SW480 (cell line): Measurements from ENCODE around the gene KLHL6.
"Not testable (repeated sequence)": the region's sequence is repeated elsewhere in the genome, so short reads cannot be mapped to it uniquely, and the experiment has no call there.

Experiments
- DNase-seq: peaks from one replicate; pipeline ENCODE4 v3.0.0-alpha.2; 2016; ENCODE audit warnings: low spot score

The KLHL6 gene, protein sequence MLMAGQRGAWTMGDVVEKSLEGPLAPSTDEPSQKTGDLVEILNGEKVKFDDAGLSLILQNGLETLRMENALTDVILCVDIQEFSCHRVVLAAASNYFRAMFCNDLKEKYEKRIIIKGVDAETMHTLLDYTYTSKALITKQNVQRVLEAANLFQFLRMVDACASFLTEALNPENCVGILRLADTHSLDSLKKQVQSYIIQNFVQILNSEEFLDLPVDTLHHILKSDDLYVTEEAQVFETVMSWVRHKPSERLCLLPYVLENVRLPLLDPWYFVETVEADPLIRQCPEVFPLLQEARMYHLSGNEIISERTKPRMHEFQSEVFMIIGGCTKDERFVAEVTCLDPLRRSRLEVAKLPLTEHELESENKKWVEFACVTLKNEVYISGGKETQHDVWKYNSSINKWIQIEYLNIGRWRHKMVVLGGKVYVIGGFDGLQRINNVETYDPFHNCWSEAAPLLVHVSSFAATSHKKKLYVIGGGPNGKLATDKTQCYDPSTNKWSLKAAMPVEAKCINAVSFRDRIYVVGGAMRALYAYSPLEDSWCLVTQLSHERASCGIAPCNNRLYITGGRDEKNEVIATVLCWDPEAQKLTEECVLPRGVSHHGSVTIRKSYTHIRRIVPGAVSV

DNA sequence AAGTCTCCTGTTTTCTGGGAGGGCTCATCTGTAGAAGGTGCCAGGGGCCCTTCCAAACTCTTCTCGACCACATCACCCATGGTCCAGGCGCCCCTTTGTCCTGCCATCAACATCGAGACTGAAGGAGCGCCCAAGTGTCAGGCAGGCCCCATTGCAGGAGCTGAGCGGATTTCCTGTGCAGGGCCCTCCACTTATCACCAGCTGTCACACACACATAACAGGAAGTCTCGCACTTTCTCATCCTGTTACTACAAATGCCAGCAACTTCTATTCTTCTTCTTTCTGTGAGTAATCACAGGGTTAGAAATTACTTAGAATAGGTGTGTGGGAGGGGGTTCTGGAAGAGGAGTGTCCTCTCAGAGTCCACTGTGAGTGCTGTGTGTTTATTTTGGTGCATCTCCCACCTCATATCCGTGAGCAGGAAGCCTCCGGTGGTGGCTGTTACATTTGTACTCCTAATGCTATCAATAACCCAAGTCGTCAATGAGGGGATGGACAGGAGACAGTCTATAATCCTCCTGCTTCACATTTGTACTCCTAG is at the start of gene KLHL6:
Gene KLHL6 (minus strand): TSS at position 166 of the 541 bp plus-strand sequence. CDS start 53 bp downstream, at position 113.
- no peak for DNase-seq

DNA sequence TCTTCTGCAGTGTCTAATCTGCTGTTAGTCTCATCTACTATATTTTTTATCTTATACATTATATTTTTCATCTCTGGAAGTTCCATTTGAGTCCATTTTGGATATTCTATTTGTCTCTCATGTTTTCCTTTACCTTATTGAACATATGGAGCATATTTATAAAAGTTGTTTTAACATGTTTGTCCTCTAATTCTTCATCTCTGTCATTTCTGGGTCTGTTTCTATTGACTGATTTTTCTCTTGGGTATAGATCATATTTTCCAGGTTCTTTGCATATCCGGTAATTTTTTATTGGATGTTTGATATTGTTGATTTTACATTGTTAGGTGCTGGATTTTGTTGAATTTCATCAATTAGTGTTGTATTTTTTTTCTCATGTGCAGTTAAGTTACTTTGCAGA is 42.5 kb upstream of the KLHL6 start:
- DNase-seq: no peak

DNA sequence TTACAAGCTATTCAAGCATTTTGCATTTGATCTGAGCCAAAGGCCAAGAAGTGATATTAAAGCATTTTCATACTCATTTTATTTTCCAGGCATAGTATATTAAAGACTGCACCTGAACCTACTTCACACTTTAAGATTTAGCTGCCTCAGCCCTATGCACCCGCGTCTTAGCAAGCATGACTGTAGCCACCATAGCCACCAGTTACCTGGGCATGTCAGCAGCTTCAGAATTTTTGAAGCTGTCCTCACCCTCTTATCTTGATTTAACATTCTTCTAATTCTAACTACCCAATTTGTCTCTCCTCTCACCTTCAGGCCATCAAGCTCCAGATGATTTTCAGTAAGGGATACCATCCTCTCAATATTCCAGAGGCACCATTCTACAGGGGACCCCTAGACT is 39.1 kb upstream of the KLHL6 start:
- no peak for DNase-seq

DNA sequence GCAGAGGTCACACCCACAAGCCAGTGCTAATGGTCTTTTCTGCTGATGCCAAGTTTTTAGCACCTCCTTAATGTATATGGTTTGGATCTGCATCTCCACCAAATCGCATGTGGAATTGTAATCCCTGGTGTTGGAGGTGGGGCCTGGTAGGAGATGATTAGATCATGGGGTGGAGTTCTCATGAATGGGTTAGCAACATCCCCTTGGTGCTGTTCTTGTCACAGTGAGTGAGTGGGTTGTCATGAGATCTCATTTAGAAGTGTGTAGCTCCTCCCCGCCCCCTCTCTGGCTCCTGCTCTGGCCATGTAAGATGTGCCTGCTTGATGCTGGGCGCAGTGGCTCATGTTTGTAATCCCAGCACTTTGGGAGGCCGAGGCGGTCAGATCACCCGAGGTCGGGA is 37.3 kb upstream of the KLHL6 start:
- DNase-seq: no peak

DNA sequence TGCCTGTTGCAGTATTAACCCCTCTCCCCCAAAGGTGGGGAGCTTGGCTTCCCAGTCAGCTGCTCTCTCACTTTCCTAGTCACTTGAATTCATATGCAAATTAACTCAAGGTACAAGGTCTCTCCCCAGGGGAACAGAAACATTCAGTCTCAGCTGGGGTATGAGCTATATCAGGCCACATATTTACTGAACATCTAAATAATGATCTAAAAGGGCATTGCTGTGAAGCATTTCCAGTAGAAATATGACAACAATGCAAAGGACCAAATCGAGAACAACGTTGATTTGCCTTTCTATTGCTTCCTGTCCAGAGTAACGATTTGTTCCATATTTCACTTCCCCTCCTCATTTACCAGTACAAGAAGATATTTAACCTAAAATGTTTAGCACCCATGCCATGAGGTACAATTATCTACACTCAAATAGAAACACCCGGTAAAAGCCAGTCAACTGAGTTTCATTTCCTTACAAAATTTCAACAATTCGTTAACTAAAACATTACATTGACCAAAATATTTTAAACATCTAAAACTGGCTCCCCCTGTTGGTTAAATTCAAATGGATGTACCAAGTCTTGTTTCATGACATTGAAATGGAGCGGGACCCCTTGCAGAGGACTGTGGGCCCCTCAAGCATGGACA is 36.5 kb upstream of the KLHL6 start:
- DNase-seq: no peak

DNA sequence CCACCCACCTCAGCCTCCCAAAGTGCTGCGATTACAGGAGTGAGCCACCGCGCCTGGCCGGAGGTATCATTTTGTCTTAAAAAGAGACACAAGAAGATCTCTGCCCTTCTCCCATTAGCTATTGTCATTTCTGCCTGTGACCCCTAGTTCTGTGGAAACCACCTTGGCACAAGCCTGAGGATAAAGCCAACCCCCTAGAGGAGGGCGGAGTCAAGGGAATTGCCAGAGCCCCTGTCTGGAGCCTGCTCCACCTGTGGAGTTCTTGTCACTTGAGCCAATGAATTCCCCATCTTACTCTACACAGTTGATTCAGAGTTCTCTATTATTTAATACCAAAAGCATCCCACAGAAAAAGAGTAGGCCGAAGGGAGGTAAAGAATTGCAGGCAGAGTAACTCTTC is 34.9 kb upstream of the KLHL6 start:
- no peak for DNase-seq

DNA sequence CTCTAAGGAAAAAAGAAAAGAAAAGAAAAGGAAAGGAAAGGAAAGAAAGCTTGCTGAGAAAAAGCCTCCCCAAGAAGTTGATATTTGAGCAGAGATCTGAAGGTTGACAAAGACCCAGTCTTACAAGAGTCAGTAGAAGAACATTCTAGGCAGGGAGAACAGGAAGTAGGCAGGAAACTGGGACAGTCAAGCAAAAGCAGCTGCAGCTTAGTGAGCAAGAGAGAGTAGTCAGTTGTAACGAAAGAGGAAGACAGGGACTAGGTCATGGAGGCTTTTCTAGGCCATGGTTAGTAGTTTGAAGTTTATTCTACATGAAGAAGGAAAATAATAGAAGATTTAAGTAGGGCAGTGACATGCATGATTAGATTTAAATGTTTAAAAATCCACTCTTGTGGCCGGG is 31.8 kb upstream of the KLHL6 start:
- no peak for DNase-seq

DNA sequence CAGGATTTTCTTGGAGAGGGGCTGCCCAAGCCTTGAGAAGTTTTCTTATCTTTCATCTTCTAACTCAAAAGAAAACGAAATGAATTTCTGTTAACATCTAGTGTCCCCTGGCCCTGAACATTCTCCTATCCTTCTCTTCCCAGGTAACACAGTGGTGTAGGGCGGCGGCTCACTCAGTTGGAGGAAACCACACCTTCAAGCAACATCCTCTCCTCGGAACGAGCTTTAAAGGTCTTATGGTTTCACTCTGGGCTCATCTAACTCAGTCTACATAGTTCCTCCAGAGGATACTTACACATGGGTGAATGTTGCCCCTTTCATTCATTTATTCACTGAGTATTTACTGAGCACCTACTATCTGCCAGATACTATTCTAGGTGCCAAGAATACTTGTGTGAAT is 31.0 kb upstream of the KLHL6 start:
- no peak for DNase-seq

DNA sequence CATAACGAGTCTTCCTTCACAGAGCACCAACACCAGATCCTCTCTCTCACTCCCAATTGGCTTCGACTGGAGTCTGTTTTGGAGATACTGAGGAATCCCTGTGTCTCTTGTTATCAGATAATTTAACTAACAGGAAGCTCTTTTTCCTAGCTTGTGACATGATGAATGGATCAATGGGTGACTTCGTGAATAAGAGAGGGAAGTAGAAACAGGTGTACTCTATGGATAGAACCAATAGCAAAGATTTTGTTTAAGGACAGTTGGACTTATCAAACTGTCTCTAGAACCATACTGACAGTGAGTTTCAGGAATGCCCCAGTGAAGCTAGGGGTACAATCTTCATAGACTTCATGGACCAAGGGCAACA is 29.4 kb upstream of the KLHL6 start:
- no peak for DNase-seq

DNA sequence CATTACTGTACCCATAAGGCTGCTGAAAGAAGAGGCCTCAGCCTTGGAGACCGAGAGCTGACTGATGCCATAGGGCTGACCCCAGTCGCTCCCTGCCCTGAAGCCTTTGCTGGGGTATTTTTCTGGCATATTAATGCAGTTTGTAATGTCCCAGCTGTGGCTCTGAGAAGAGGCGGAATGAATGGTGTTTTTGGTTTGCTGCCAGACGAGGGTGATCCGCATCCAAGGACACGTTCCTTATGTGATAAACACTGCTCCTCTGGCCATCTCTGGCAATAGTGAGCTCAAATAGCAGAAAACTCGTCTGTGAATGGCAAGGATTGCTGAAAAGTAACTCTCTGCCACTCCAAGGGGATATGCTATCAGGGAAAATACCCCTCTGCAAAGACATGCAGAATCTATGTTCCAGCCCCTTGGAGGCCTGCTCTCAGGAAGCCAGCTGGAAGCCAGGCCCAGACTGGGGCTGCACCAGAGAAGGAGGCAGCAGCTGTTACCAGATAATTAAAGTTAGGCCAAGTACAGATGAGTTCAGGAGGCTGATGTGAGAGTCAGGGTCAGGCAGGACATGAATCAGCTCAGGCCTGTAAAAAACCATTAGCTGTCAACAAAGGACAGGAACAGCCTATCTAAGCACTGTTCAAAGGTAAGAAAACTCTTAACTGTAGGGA is 28.9 kb upstream of the KLHL6 start:
- no peak for DNase-seq

DNA sequence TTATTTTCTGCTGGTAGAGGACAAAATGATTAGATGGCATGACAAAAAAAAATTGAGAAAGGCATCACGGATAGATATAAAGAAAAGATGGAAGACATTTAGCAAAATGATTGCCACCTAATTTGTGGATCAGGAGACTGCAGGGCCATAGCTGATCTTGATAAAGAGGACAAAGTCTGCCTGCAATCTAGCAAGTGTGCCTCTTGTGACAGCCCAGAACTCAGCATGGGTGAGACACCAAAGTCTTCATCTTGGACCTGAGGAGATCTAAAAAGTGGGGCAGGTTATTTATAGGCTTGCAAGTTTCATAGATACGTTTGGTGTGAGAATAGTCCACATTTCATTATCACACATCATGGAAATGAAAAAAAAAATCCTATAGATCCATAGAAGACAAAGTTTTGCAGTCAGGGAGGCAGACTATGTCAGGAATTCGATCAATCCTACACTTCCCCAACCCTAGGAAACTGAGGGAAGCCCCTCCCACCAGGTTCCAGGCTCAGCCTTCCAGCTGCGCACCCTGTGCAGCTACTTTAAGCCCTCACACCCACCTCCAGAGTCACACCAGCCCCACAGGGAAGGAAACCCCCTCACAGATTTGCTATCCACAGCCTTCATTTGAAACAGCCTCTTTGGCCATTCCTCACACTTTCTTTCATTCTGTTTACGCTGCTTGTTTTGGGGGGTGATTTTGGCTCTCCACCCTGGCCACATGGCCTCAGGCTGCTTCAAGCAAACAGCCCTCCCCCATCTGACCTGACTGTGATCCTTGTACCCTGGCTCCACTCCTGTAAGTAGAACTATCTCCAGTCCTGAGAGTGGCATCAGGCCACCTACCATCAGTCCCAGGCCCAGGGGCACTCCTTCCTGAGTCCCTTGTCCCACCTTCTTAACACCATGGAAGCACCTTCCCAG is 28.1 kb upstream of the KLHL6 start:
- DNase-seq: no peak

DNA sequence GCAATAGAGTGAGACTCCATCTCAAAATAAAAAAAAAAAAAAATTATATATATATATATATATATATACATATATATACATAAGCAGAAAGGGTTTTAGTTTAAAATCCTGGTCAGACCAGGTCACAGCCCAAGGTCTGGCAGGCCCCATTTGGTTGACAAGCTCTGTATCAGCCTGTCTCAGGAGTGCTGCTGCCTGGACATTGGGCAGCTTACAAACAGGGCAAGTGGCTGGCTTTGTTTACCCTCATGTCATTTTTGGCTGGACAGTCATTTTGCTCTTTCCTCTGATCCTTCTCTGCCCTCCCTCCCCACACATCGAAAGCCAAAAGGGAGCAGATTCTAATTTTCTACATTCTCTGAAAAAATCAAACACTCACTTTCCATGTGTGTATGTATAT is 26.7 kb upstream of the KLHL6 start:
- DNase-seq: no peak

DNA sequence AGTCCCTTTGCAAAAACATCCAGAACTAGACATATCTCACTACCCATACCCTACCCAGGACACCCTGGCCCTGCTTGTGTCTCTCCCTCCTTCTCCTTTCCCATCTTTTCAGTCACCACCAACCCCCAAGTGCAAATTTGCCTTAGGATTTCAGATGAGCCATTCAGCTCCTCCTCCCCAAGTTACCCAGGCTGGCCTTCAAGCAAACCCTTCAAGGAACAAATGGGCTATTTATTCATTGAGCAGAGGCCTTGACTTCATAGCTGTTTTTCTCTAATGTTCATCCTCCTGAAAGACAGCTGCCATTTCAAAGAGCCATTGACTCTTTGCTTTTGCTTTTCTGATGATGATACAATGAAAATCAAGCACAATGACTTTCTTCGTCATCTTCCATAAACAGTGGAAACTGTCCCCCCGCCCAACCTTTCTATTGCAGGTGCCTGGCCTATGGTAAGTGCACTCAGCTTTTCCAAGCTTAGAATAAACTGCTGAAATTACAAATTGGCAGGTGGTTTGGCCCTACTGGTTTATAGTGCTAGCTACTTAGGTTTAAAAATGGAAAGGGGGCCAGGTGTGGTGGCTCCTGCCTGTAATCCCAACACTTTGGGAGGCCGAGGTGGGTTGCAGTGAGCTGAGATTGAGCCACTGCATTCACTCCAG is 26.1 kb upstream of the KLHL6 start:
- no peak for DNase-seq

DNA sequence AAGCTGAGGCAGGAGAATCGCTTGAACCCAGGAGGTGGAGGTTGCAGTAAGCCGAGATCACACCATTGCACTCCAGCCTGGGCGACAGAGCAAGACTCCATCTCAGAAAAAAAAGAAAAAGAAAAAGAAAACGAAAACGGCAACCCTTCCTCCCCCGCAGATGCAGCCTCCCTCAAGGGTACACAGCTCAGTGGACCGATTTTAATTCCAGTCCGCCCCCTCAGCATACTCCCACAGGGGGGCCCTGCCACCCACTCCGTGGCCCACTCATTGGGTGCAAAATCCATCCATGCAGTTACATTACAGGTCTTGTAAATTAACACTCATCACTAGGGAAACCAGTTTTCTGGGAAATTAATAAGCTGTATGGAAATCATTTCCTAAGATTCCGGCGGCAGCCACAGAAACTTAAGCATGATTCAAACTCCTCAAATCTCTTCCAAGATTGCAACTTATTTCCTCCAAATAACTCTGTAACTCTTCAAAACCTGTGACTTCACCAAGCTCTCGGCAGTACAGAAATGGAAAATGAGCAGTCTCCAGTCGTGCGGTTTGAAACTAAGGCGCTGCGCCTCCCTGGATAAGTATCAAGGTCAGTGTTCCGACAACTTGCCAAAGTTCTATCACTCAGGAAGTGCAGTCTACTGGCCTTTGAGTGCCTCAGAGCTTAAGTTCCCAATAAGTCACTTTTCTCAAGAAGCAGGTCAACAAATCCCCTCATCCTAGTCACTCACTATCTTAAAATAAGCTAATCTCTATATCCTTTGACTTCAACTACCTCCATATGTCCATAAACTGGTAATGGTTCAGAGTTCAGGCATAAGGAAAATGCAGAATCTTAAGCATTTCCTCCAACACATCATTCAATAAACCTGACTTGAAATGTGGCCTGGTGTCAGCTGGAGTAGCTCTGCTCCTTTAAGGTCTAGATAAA is 24.7 kb upstream of the KLHL6 start:
- DNase-seq: no peak

DNA sequence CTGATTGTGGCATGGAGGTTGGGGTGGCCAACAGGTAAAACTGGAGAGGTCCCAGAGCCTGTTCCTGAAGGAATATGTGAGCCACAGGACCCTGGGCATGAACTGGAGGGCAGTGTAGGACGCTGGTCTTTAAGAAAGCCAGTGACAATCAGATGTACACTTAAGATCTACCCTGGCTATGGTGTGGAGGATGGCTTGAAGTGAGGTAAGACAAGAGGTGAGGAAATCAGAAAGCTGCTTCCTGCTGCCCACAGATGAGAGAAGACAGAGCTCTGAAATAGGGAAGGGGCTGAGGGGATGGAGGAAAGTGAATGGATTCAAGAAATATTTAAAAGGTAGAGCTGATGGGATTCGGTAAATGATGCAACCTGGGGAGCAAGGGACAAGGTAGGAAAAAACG is 22.7 kb upstream of the KLHL6 start:
- DNase-seq: no peak

DNA sequence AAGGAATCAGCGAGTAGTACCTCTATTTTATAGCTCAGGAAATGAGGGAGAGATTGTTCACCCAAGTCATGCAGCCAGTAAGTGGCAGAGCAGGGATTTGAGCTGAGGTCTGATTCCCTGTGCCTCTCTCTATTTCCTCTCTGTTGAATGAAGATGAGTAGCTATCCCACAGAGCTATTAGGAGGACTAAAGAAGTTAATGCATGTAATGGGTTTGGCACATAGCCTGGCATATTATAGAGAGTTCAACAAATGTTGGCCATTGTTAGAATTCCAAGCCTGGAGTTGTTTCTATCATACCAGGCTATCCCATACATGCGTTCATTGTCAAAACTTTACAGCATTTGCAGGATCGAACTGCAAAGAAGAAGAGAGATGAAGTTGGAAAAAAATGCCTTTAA is 21.8 kb upstream of the KLHL6 start:
- DNase-seq: no peak

DNA sequence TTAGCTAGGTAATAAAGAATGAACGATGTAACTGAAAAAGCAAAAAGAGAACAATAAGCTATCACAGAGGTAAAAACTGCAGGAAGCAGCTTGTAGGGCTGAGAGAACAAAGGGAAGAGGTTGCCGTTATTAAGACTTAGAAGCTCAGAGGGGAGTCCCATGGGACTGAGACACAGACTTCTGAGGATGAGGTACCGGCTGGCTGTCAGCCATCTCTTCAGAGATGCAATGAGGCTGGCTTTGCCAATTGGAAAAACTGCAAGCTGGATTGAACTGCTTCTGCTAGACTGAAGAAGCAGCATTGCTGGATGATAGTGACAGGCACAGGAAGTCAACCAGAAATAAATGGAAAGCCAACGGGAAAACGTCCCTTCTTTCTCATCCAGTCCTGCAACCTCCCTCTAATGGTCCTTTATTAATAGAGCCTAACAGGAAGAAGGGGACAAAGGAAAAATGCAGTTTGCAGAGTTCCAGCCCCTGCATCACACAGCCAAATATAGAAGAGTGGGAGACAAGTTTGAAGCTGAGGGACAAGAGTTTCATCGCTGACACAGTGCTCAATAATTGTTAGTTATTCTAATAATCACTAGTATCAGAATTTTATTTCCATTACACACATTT is 21.1 kb upstream of the KLHL6 start:
- no peak for DNase-seq

DNA sequence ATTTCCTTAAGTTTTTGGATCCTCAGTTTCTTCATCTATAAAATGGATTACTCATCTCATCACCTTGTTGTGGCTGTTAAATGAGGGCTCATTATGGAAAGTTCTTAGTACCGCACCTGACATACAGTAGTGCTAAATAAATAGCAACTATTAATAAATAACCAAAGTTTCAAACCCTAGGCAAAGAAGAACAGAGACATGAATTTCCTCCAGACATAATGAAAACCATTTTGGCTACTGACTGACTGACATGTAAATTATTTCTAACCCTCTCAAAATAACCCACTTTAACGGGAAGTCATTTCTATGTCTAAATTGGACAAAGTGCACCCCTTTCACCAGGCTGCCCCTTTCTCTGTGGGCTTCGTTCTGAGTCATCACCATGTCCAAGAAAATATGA is 17.4 kb upstream of the KLHL6 start:
- DNase-seq: no peak

DNA sequence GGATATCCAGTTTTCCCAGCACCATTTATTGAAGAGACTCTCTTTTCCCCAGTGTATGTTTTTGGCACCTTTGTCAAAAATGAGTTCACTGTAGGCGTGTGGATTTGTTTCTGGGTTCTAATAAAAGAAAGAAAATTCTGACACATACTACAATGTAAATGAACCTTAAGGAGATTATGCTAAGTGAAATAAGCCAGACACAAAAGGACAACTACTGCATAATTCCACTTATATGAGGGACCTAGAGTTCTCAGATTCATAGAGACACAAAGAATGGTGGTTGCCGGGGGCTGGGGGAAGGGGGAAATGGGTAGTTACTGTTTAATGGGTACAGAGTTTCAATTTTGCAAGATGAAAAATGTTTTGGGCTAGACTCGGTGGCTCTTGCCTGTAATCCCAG is 14.7 kb upstream of the KLHL6 start:
- DNase-seq: not testable (repeated sequence)
